Measurements from ENCODE around the gene RNPS1. TPM values are rescaled to one million over a fixed set of nuclear protein-coding genes. Genes with fewer than 3 reads are reported as not detected.

Gene RNPS1
- 248 to 285 TPM (median 258 TPM) in 5 replicates for total RNA-seq (2022; extraction: Qiagen RNA extraction; ENCODE audit: low read depth)

GRCh38 chr16:2267913-2268666, at the start of gene RNPS1:
RNPS1 (minus strand) TSS chr16:2268126; CDS start chr16:2264643, 3,483 bp downstream.

GRCh38 chr16:2251296-2252111, 16.4 kb downstream of the RNPS1 start, which contains the start of gene ECI1:
ECI1 (minus strand) TSS chr16:2251587; CDS start chr16:2251566, 21 bp downstream.

GRCh38 chr16:2236337-2237101, 31.4 kb downstream of the RNPS1 start, which contains the start of gene DNASE1L2:
DNASE1L2 (plus strand) TSS chr16:2236444; CDS start chr16:2236817, 373 bp downstream.

GRCh38 chr16:2223221-2223941, 44.5 kb downstream of the RNPS1 start, which contains the start of gene E4F1:
E4F1 (plus strand) TSS chr16:2223591; CDS start chr16:2223614, 23 bp downstream.

GRCh38 chr16:2214719-2214968, 53.3 kb downstream of the RNPS1 start, which contains the start of gene PGP:
PGP (minus strand) TSS chr16:2214840; CDS start chr16:2214777, 63 bp downstream.

GRCh38 chr16:2210386-2211365, 57.2 kb downstream of the RNPS1 start, which contains the start of gene BRICD5:
BRICD5 (minus strand) TSS chr16:2210863; CDS start chr16:2210833, 30 bp downstream.

GRCh38 chr16:2205104-2205966, 62.6 kb downstream of the RNPS1 start, which contains the start of gene MLST8:
MLST8 (plus strand) TSS chr16:2205454; CDS start chr16:2206086, 632 bp downstream.

Other genes with a start within 250 kb of the RNPS1 start
- 0.44 to 1.7 TPM (median 0.85 TPM) in 5 replicates for gene NPW, start 248.3 kb downstream of the RNPS1 start, total RNA-seq (2022; extraction: Qiagen RNA extraction; ENCODE audit: low read depth)
- 48.2 to 73.8 TPM (median 68.4 TPM) in 5 replicates for gene NHERF2, start 241.2 kb downstream of the RNPS1 start, total RNA-seq (2022; extraction: Qiagen RNA extraction; ENCODE audit: low read depth)
- gene NTHL1, start 220.3 kb downstream of the RNPS1 start, total RNA-seq (2022; extraction: Qiagen RNA extraction; ENCODE audit: low read depth) = 37.9 to 51.7 TPM (median 44.3 TPM) in 5 replicates
- gene TSC2, start 220.1 kb downstream of the RNPS1 start, total RNA-seq (2022; extraction: Qiagen RNA extraction; ENCODE audit: low read depth) = 30.8 to 44.5 TPM (median 43.0 TPM) in 5 replicates
- gene PKD1, start 132.2 kb downstream of the RNPS1 start, total RNA-seq (2022; extraction: Qiagen RNA extraction; ENCODE audit: low read depth) = 36.9 to 55.8 TPM (median 48.0 TPM) in 5 replicates
- gene RAB26, start 119.5 kb downstream of the RNPS1 start, total RNA-seq (2022; extraction: Qiagen RNA extraction; ENCODE audit: low read depth) = 2.4 to 4.9 TPM (median 2.9 TPM) in 5 replicates
- gene TRAF7, start 112.3 kb downstream of the RNPS1 start, total RNA-seq (2022; extraction: Qiagen RNA extraction; ENCODE audit: low read depth) = 37.1 to 58.7 TPM (median 50.7 TPM) in 5 replicates
- 0.35 to 0.55 TPM (median 0.45 TPM) in 5 replicates for gene CASKIN1, start 71.5 kb downstream of the RNPS1 start, total RNA-seq (2022; extraction: Qiagen RNA extraction; ENCODE audit: low read depth)
- 38.1 to 52.1 TPM (median 49.1 TPM) in 5 replicates for gene MLST8, start 62.7 kb downstream of the RNPS1 start, total RNA-seq (2022; extraction: Qiagen RNA extraction; ENCODE audit: low read depth)
- gene BRICD5, start 57.3 kb downstream of the RNPS1 start, total RNA-seq (2022; extraction: Qiagen RNA extraction; ENCODE audit: low read depth) = 3.6 to 6.2 TPM (median 5.0 TPM) in 5 replicates
- gene PGP, start 53.3 kb downstream of the RNPS1 start, total RNA-seq (2022; extraction: Qiagen RNA extraction; ENCODE audit: low read depth) = 18.4 to 32.7 TPM (median 32.3 TPM) in 5 replicates
- 15.7 to 26.0 TPM (median 24.9 TPM) in 5 replicates for gene E4F1, start 44.5 kb downstream of the RNPS1 start, total RNA-seq (2022; extraction: Qiagen RNA extraction; ENCODE audit: low read depth)
- gene DNASE1L2, start 31.7 kb downstream of the RNPS1 start, total RNA-seq (2022; extraction: Qiagen RNA extraction; ENCODE audit: low read depth) = 0.80 to 1.7 TPM (median 1.6 TPM) in 5 replicates
- gene ECI1, start 16.5 kb downstream of the RNPS1 start, total RNA-seq (2022; extraction: Qiagen RNA extraction; ENCODE audit: low read depth) = 47.7 to 92.0 TPM (median 91.2 TPM) in 5 replicates
- gene ABCA3, start 72.6 kb upstream of the RNPS1 start, total RNA-seq (2022; extraction: Qiagen RNA extraction; ENCODE audit: low read depth) = 15.9 to 20.5 TPM (median 20.2 TPM) in 5 replicates
- 18.2 to 24.3 TPM (median 22.2 TPM) in 5 replicates for gene CCNF, start 161.3 kb upstream of the RNPS1 start, total RNA-seq (2022; extraction: Qiagen RNA extraction; ENCODE audit: low read depth)
- 15.6 to 20.9 TPM (median 19.0 TPM) in 5 replicates for gene TEDC2, start 192.0 kb upstream of the RNPS1 start, total RNA-seq (2022; extraction: Qiagen RNA extraction; ENCODE audit: low read depth)
- 0.07 TPM in 1 of 5 replicates, not detected in the others for gene NTN3, start 203.2 kb upstream of the RNPS1 start, total RNA-seq (2022; extraction: Qiagen RNA extraction; ENCODE audit: low read depth)
- 5.7 to 8.7 TPM (median 7.5 TPM) in 5 replicates for gene TBC1D24, start 207.0 kb upstream of the RNPS1 start, total RNA-seq (2022; extraction: Qiagen RNA extraction; ENCODE audit: low read depth)
- gene ATP6V0C, start 245.8 kb upstream of the RNPS1 start, total RNA-seq (2022; extraction: Qiagen RNA extraction; ENCODE audit: low read depth) = 158 to 311 TPM (median 226 TPM) in 5 replicates

Measured in A549 treated with GW870086 at 1 μM for 4 hours (cell line).